Measurements from ENCODE around the gene LRP1B. TPM values are rescaled to one million over a fixed set of nuclear protein-coding genes. Genes with fewer than 3 reads are reported as not detected.

Gene LRP1B
- polyA plus RNA-seq, 1 of the 3 experiments (the other 2 are of a cell fraction), result 0.28 TPM

DNA sequence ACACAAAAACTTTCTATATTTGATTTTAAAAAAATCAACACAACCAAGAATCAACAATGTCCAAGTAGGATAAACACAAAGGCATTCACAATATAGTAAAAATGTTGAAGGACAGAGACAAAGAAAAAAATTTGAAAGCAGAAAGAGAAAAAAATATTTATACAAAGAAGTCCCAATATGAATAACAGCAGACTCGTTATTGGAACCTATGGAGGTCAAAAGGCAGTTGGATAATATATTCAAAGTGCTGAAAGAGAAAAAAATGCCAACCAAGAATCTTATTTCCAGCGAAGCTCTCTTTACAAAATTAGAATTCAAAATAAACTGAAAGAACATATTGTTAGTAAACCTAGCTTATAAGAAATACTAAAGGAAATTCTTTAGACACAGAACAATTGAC lies 859.5 kb downstream of the LRP1B start:
- CTCF ChIA-PET, result no interaction called here
- Histone ChIP-seq H3K27me3 (ENCODE audit: insufficient read depth) (no peaks in the 10 kb centered on the region), H3K4me2 (no peak overlapping the region), H3K27ac (ENCODE audit: low read depth in 2 of 2, low read length in 1 of 2) (no peak overlapping the region), H3F3A (replicated peaks; ENCODE audit: insufficient read depth) (no peaks in the 10 kb centered on the region), H4K20me1 (ENCODE audit: insufficient read depth) (no peaks in the 10 kb centered on the region), H3K9me3 (peaks cover 21% of the 10 kb centered on the region; the same call in 1 of the 2 replicates), H3K4me3 (ENCODE audit: low read depth in 2 of 2, low read length in 1 of 2) (no peak overlapping the region), H3K36me3 (replicated peaks in 1 of 2; ENCODE audit: control insufficient read depth in 1 of 2, insufficient read depth in 2 of 2, low read length in 1 of 2) (peaks cover 0 to 11% of the 10 kb centered on the region in 2 experiments), H3K9ac (no peak overlapping the region), H2AFZ (ENCODE audit: low read depth) (no peak overlapping the region), H3K9me2 (no peaks in the 10 kb centered on the region), H3K79me2 (ENCODE audit: insufficient read depth) (no peaks in the 10 kb centered on the region), H3K4me1 (ENCODE audit: control insufficient read depth in 1 of 2, insufficient read depth in 2 of 2, low read depth in 1 of 2, low read length in 1 of 2) (no peaks in the 10 kb centered on the region)
- WGBS (ENCODE audit: low lambda C conversion rate), result 51% methylated on average over 2 of the region's 2 CpGs
- DNase-seq, result no peak
- TF ChIP-seq EZH2phosphoT487 (IDR thresholded peaks at IDR 0.05; ENCODE audit: borderline replicate concordance, low read depth) (no peak), MXI1 (IDR thresholded peaks at IDR 0.05; ENCODE audit: low read depth, low read length) (no peak), JUND (IDR thresholded peaks at IDR 0.05) (no peak), GABPA (IDR thresholded peaks at IDR 0.05; ENCODE audit: low read depth) (no peak), RAD21 (IDR thresholded peaks at IDR 0.05; ENCODE audit: low read length) (no peak), EP300 (IDR thresholded peaks at IDR 0.05; ENCODE audit: borderline replicate concordance in 1 of 2, low read depth in 1 of 2, low read length in 1 of 2) (no peak)
- TF ChIP-seq, protein P1, sequence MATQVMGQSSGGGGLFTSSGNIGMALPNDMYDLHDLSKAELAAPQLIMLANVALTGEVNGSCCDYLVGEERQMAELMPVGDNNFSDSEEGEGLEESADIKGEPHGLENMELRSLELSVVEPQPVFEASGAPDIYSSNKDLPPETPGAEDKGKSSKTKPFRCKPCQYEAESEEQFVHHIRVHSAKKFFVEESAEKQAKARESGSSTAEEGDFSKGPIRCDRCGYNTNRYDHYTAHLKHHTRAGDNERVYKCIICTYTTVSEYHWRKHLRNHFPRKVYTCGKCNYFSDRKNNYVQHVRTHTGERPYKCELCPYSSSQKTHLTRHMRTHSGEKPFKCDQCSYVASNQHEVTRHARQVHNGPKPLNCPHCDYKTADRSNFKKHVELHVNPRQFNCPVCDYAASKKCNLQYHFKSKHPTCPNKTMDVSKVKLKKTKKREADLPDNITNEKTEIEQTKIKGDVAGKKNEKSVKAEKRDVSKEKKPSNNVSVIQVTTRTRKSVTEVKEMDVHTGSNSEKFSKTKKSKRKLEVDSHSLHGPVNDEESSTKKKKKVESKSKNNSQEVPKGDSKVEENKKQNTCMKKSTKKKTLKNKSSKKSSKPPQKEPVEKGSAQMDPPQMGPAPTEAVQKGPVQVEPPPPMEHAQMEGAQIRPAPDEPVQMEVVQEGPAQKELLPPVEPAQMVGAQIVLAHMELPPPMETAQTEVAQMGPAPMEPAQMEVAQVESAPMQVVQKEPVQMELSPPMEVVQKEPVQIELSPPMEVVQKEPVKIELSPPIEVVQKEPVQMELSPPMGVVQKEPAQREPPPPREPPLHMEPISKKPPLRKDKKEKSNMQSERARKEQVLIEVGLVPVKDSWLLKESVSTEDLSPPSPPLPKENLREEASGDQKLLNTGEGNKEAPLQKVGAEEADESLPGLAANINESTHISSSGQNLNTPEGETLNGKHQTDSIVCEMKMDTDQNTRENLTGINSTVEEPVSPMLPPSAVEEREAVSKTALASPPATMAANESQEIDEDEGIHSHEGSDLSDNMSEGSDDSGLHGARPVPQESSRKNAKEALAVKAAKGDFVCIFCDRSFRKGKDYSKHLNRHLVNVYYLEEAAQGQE (IDR thresholded peaks at IDR 0.05; ENCODE audit: low read depth, low read length), result no peak
- TF ChIP-seq, protein P2, sequence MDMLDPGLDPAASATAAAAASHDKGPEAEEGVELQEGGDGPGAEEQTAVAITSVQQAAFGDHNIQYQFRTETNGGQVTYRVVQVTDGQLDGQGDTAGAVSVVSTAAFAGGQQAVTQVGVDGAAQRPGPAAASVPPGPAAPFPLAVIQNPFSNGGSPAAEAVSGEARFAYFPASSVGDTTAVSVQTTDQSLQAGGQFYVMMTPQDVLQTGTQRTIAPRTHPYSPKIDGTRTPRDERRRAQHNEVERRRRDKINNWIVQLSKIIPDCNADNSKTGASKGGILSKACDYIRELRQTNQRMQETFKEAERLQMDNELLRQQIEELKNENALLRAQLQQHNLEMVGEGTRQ (IDR thresholded peaks at IDR 0.05; ENCODE audit: borderline replicate concordance, low read depth, low read length), result no peak
- TF ChIP-seq, protein P3, sequence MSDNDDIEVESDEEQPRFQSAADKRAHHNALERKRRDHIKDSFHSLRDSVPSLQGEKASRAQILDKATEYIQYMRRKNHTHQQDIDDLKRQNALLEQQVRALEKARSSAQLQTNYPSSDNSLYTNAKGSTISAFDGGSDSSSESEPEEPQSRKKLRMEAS (IDR thresholded peaks at IDR 0.05; ENCODE audit: low read depth), result no peak
- TF ChIP-seq, protein P4, sequence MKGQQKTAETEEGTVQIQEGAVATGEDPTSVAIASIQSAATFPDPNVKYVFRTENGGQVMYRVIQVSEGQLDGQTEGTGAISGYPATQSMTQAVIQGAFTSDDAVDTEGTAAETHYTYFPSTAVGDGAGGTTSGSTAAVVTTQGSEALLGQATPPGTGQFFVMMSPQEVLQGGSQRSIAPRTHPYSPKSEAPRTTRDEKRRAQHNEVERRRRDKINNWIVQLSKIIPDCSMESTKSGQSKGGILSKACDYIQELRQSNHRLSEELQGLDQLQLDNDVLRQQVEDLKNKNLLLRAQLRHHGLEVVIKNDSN (IDR thresholded peaks at IDR 0.05; ENCODE audit: borderline replicate concordance, low read depth), result no peak
- POLR2A ChIA-PET, result no interaction called here

DNA sequence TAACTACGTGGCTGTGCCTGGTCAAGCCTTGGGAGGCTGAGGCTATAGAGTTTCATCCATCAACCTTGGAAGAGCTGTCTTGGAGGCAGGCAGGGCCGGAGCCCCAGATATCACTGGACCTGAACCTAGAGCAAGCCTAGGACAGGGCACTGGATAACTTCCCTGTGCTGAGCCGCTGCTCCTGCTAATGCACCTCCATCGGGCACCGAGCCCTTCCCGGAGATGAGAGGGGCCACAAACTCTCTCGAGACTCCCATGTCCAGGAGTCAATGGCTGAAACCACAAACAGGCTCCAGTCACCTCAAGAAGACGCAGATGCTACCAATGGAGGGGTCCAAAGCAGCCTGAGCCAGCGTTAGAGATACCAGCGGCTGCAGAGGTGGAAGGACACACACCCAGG lies 866.0 kb downstream of the LRP1B start:
- Histone ChIP-seq H2AFZ (ENCODE audit: low read depth) (no peak overlapping the region), H3K27me3 (ENCODE audit: insufficient read depth) (no peaks in the 10 kb centered on the region), H3K9ac (no peak overlapping the region), H3K4me1 (ENCODE audit: control insufficient read depth in 1 of 2, insufficient read depth in 2 of 2, low read depth in 1 of 2, low read length in 1 of 2) (no peaks in the 10 kb centered on the region), H4K20me1 (ENCODE audit: insufficient read depth) (no peaks in the 10 kb centered on the region), H3F3A (replicated peaks; ENCODE audit: insufficient read depth) (no peaks in the 10 kb centered on the region), H3K4me2 (no peak overlapping the region), H3K9me3 (0 out of 2 replicates have a peak, but pooled peaks cover 2% of the 10 kb centered on the region), H3K36me3 (replicated peaks in 1 of 2; ENCODE audit: control insufficient read depth in 1 of 2, insufficient read depth in 2 of 2, low read length in 1 of 2) (no peaks in the 10 kb centered on the region), H3K27ac (ENCODE audit: low read depth in 2 of 2, low read length in 1 of 2) (no peak overlapping the region), H3K9me2 (no peaks in the 10 kb centered on the region), H3K79me2 (ENCODE audit: insufficient read depth) (no peaks in the 10 kb centered on the region), H3K4me3 (ENCODE audit: low read depth in 2 of 2, low read length in 1 of 2) (no peak overlapping the region)
- ChIA-PET CTCF (no interaction called here), POLR2A (no interaction called here)
- no peak for DNase-seq
- 78% methylated on average over 8 of the region's 10 CpGs for WGBS (ENCODE audit: low lambda C conversion rate)
- TF ChIP-seq EP300 (IDR thresholded peaks at IDR 0.05; ENCODE audit: borderline replicate concordance in 1 of 2, low read depth in 1 of 2, low read length in 1 of 2), result no peak
- TF ChIP-seq, protein P5, sequence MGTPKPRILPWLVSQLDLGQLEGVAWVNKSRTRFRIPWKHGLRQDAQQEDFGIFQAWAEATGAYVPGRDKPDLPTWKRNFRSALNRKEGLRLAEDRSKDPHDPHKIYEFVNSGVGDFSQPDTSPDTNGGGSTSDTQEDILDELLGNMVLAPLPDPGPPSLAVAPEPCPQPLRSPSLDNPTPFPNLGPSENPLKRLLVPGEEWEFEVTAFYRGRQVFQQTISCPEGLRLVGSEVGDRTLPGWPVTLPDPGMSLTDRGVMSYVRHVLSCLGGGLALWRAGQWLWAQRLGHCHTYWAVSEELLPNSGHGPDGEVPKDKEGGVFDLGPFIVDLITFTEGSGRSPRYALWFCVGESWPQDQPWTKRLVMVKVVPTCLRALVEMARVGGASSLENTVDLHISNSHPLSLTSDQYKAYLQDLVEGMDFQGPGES (IDR thresholded peaks at IDR 0.05; ENCODE audit: low read depth, low read length), result no peak
